ENCODE data around the gene MBOAT1. TPM values are rescaled to one million over a fixed set of nuclear protein-coding genes. Genes with fewer than 3 reads are reported as not detected.

The MBOAT1 gene
- total and polyA plus RNA-seq, 11 donors, result 2.1 to 14.4 (median 3.3) TPM

GRCh38 chr6:20217891-20218290 lies 5.6 kb upstream of the MBOAT1 start:
- intact Hi-C loops (cut with DNase I), result loop anchor here in 4 of 10 donors (10.0 kb wide), 2 partner anchors 93 to 187 kb away; partner anchors contain the start of gene E2F3 (in 2 of the 4)
- no peaks in the 10 kb centered on the region for H3K27me3 ChIP-seq
- ATAC-seq, result peak; percentile 91 to 94 (median 92)
- H3K9me3 ChIP-seq, result no peaks in the 10 kb centered on the region
- H3K4me3 ChIP-seq, result peak overlapping the region in 1 of 12 donors; percentile 5
- TF ChIP-seq POLR2A (IDR thresholded peaks at IDR 0.05) (no peak), CTCF (IDR thresholded peaks at IDR 0.05) (no peak)
- no peaks in the 10 kb centered on the region for H3K36me3 ChIP-seq
- peak in 3 of 5 donors; percentile 27 to 65 (median 48) for DNase-seq
- WGBS, 4 donors, result 45 to 60% (median 50%) methylated on average over 2 of the region's 2 CpGs
- H3K4me1 ChIP-seq, result peaks cover 5 to 32% (median 19%) of the 10 kb centered on the region in 12 donors
- H3K27ac ChIP-seq, result peak overlapping the region in 11 of 12 donors; percentile 36 to 82 (median 77)

GRCh38 chr6:20217324-20217855 lies 5.1 kb upstream of the MBOAT1 start:
- peak overlapping the region in 11 of 12 donors; percentile 36 to 82 (median 77) for H3K27ac ChIP-seq
- H3K36me3 ChIP-seq, result no peaks in the 10 kb centered on the region
- H3K9me3 ChIP-seq, result no peaks in the 10 kb centered on the region
- no peak for TF ChIP-seq CTCF (IDR thresholded peaks at IDR 0.05)
- TF ChIP-seq POLR2A (IDR thresholded peaks at IDR 0.05), result no peak
- intact Hi-C loops (cut with DNase I), result loop anchor here in 4 of 10 donors (10.0 kb wide), 2 partner anchors 93 to 187 kb away; partner anchors contain the start of gene E2F3 (in 2 of the 4)
- peak; percentile 55 to 70 (median 67) for ATAC-seq
- H3K27me3 ChIP-seq, result no peaks in the 10 kb centered on the region
- peak overlapping the region in 4 of 12 donors; percentile 5 to 11 (median 7) for H3K4me3 ChIP-seq
- WGBS, 4 donors, result 10 to 13% (median 12%) methylated on average over 5 of the region's 5 CpGs
- DNase-seq, result peak in 4 of 5 donors; percentile 33 to 64 (median 50)
- H3K4me1 ChIP-seq, result peaks cover 5 to 33% (median 19%) of the 10 kb centered on the region in 12 donors

GRCh38 chr6:20215310-20215709 lies 3.0 kb upstream of the MBOAT1 start:
- no peaks in the 10 kb centered on the region for H3K36me3 ChIP-seq
- intact Hi-C loops (cut with DNase I), result loop anchor here in 4 of 10 donors (10.0 kb wide), 2 partner anchors 91 to 189 kb away; partner anchors contain the start of gene E2F3 (in 2 of the 4)
- peak overlapping the region in 2 of 12 donors; percentile 11 to 45 for H3K27ac ChIP-seq
- no peak for DNase-seq
- TF ChIP-seq POLR2A (IDR thresholded peaks at IDR 0.05), result no peak
- no peak for TF ChIP-seq CTCF (IDR thresholded peaks at IDR 0.05)
- H3K27me3 ChIP-seq, result no peaks in the 10 kb centered on the region
- peaks cover 5 to 45% (median 23%) of the 10 kb centered on the region in 12 donors for H3K4me1 ChIP-seq
- no peak for ATAC-seq
- H3K9me3 ChIP-seq, result no peaks in the 10 kb centered on the region
- no peak overlapping the region for H3K4me3 ChIP-seq

- ATAC-seq (no peak), DNase-seq (no peak)
- Histone ChIP-seq H3K27me3 (no peaks in the 10 kb centered on the region), H3K4me1 (peaks cover 5 to 60% (median 26%) of the 10 kb centered on the region in 12 donors), H3K9me3 (no peaks in the 10 kb centered on the region), H3K4me3 (peak overlapping the region; percentile 42 to 97 (median 82)), H3K36me3 (no peaks in the 10 kb centered on the region), H3K27ac (peak overlapping the region; percentile 82 to 96 (median 89))
- no peak for TF ChIP-seq CTCF (IDR thresholded peaks at IDR 0.05)
- TF ChIP-seq POLR2A (IDR thresholded peaks at IDR 0.05), result no peak
- 24 to 29% (median 24%) methylated on average over 9 of the region's 9 CpGs for WGBS, 4 donors
- intact Hi-C loops (cut with DNase I), result loop anchor here in 9 of 10 donors (2.0 to 10.0 kb wide), 7 partner anchors 46 to 191 kb away; partner anchors contain the start of gene E2F3 (in 4 of the 9)
Measured at GRCh38 chr6:20213271-20213798, 1.1 kb upstream of the MBOAT1 start.
